Daoy (cell line): ENCODE measurements around the gene SEMA5A. TPM values are rescaled to one million over a fixed set of nuclear protein-coding genes. Genes with fewer than 3 reads are reported as not detected.

ENCODE experiments used
- DNase-seq: peaks from one replicate; pipeline ENCODE4 v3.0.0-alpha.2; 2015; ENCODE audit warnings: low read depth
- total RNA-seq: library from RNA; depleted of rRNA; stranded (reverse); fragments of >200 nt; shearing (Covaris generic); gene quantifications from 2 replicates; pipeline ENCODE4 v1.2.3, GENCODE V29; 2014

Gene SEMA5A
- total RNA-seq, 1 experiment from 2014 or later = 0.23 TPM

DNA sequence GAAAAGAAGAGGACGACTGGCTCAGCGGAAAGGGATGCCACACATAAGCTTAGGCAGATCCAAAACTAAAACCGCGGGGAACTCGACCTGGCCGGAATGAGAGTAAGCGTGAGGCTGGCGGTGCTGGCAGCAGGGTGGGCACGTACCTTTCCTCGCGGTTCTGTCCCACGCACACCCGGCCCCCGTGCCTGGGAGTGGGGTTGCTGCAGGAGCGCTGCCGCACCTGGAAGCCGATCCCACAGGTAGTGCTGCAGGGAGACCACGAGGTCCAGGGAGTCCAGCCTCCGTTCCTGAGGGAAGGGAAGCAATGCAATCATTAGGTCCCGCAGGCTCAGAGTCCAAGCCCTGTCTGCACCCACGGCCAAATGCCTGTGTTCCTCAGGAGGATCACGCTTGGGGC, 427.0 kb downstream of the SEMA5A start:
- no peak for DNase-seq

GRCh38 chr5:9115093-9115492, 430.8 kb downstream of the SEMA5A start:
- DNase-seq = no peak

- no peak for DNase-seq
These were observed 433.2 kb downstream of the SEMA5A start for GRCh38 chr5:9112520-9113291.

DNA sequence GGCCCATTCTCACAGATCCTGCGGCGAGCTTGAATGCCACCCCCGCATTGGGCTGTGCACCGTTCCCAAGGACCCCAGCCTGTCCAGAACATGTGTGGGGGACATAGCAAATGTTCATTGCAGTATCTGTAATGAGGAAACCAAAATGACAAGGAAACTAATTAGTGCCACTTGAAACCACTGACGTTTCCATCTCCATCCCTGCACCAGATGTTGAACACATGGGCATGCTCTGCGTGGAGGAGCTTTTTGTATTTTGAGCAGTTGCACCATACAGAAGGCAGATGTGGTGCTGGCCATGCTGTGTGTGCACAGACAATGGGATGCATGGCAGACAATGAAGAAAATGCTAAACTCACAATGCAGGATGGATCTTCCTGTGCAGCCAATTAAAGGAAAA, 437.7 kb downstream of the SEMA5A start:
- no peak for DNase-seq

GRCh38 chr5:9105851-9106250, 440.0 kb downstream of the SEMA5A start:
- no peak for DNase-seq

- DNase-seq = no peak
These were observed 441.1 kb downstream of the SEMA5A start for GRCh38 chr5:9104571-9105339.

- DNase-seq = no peak
These were observed 442.6 kb downstream of the SEMA5A start for GRCh38 chr5:9103290-9103689.

DNA sequence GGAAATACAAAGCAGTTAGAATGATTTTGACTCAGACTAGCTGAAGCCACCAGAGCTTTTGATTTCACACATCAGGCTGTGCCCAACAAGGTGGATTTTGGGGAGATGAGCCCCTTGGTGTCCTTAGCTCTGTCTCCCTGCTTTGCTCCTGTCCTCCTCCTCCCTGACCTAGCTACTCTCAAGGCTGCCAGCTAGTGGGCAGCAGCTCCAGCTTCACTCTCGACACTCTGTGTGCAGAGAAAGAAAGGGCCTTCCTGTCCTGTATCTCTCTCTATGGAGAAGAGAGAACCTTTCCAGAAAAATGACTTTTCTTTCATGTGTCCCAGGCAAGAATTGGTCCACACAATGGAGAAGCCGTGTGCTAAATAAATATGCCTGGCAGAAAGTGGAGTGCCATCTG, 446.2 kb downstream of the SEMA5A start:
- no peak for DNase-seq

DNA sequence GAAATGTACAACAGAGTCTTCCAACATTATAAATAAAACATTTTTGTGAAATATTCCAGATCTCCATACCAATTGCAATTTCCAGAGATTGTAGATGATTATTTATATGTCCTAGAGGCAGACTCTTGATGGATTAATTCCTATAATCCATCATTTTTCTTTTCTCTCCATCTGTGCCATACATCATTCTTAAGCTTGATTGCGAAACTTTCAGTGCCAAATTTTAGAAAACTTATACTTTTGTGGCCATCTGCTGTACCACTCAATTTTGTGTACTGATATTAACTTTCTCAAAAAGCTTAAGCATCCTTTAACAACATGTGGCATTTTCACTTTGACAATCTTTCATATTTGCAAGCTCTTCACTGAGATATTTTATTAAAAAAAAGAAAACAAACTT, 446.9 kb downstream of the SEMA5A start:
- no peak for DNase-seq

- DNase-seq = no peak
These were observed 451.3 kb downstream of the SEMA5A start for GRCh38 chr5:9094582-9094981.

GRCh38 chr5:9091896-9092662, 453.8 kb downstream of the SEMA5A start:
- no peak for DNase-seq

DNA sequence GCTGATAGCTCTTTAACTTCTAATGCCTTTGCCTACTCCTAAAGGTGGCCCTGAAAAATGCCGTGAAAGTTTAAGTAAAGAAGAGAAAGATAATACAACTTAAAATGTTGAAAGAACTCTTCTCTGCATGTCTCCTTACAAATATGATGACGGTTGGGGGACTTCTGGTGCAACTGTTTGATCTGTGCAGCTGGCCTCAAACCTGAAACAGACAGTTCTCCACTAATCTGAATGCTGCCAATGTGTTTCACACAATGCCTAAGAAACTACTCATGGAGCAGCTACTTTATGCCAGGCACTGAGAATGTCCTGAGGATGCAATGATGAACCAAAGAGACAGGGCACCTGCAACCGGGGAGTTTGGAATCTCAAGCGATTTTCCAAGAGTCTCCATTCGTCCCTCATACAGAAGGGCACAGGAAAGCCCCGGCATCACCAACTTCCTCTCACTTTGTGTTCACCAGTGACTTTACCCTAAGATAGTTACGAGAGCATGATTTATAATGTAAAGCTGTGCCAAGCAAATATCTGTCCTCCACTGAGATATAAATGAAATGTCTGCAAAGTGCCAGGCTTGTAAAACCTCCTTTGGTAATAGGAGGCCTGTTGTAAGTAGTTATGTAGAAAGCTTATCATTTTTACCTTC, 455.4 kb downstream of the SEMA5A start:
- no peak for DNase-seq

DNA sequence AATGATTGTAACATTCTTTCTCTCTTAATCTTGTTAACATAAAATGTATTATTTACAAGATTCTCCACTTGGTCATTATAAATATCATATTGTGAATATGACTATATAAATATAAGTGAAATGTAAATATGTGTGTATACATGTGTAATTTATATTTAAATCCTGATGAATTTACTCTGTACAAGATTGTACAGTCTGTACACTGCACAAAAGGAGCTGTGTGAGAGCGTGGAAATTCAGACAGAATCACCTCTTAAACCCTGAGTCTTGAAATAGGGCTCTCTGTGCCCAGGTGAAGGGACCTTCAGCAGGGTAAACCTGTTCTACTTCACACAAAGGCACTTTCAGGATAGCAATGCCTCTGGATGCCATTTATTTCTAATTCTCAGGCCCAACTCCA, 456.0 kb downstream of the SEMA5A start:
- no peak for DNase-seq

DNA sequence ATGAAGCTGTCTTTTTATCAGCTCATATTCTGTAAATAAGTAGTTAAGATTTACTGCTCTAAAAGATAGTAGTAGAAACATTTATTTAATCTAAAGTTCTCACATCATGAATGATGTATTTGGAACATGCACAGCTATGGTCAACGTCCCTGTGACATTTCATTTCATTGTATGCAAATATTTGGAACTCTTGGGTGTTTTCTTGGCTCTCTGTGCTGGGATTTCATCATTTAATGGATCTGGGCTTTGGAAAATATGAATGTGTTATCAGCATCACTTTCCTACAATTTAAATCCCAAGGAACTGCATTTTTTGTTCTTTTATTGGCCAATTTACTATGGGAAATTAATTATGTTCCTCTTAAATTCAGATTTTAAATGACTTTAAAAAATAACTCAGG, 462.9 kb downstream of the SEMA5A start:
- DNase-seq = no peak

DNA sequence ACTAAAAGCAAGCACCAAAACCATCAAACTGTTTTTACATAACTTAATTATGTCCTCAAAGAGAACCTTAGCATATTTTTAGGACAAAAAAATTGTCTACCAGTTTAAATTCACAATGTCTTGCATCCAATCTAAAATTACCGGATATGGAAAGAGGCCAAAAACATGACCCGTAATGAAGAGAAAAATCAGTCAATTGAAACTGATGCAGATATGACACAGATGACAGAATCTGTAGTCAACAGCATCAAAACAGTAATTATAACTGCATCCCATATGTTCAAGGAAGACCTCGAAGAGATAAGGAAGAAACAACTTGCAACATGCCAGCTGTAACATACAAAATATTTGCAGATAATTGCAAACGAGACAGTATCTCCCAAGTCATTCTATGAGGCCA, 473.2 kb downstream of the SEMA5A start:
- no peak for DNase-seq

DNA sequence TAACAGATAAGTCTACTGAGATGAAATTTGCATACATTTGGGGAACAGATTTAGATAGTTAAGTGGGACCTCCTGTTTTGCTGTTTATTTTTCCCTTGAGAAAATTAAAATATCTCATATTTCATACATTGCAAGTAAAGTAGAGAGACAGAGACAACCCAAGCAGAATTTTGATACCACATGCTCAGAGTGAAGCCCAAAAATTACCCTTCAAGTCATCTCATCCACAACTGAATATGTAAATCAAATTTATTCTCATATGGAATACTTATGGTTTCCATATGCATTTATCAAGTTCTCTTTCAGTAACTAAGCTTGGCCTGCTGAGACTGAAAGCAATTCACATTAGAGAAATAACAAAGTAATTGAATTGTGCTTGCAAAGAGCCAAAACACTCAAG, 474.4 kb downstream of the SEMA5A start:
- DNase-seq = no peak

DNA sequence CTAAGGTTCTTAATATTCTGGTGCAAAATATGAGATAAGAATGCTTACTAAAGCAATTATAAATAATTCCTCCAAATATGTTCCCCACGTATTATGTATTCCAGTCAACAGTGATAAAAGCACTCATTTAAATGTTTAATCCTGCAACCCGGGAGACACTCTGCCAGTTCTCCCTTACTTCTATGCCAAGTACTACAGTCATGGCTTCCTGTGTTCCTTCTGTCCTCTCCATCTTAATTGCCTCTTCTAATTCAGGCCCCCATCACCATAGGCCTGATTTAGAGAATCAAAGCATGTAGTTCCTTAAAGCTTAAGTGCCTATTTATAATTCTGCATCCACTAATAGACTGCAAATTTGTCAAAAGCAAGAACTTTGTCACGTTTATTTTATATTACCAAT, 474.8 kb downstream of the SEMA5A start:
- no peak for DNase-seq

GRCh38 chr5:9069650-9070049, 476.2 kb downstream of the SEMA5A start:
- no peak for DNase-seq

DNA sequence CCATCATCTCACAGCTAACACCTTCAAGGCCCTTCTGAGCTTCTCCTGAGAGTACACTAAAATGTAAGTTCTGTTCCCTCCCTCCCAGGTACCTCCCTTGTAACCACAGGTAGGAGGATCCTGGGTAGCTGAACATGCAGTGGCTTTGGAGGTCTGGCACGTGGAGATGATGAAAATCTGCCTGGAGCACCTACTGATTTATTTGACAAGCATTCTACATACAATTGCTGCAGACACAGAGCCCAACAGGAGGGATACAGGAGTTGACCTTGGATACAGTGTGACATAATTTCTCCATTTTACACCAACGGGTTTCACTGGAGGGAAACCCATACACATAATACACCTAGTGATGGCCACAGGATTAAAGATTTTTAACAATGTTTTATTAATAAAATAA, 478.7 kb downstream of the SEMA5A start:
- no peak for DNase-seq

GRCh38 chr5:9066349-9066748, 479.5 kb downstream of the SEMA5A start:
- no peak for DNase-seq

- DNase-seq = no peak
These were observed 482.1 kb downstream of the SEMA5A start for GRCh38 chr5:9063615-9064245.

GRCh38 chr5:9062873-9063272, 483.0 kb downstream of the SEMA5A start:
- no peak for DNase-seq
